RCC 7860 (cell line): ENCODE measurements around the gene AKAIN1.
A peak's percentile ranks its signal among the peaks of the same experiment; 100 is the strongest.

Source experiments
- DNase-seq: peaks from one replicate; pipeline ENCODE4 v3.0.0-alpha.2; 2015; ENCODE audit warnings: low spot score
- FAIRE-seq: peaks from 2 replicates; lab custom pipeline; 2012; peaks lifted over from hg19 to GRCh38; lab: Jason Lieb, UNC

AKAIN1 gene

GRCh38 chr18:5197032-5197434 is at the start of gene AKAIN1:
TSS of gene AKAIN1 (minus strand) at chr18:5197257. CDS start at chr18:5197053, 204 bp downstream.
- no peak for DNase-seq
- FAIRE-seq, result no peak

GRCh38 chr18:5244941-5245340 is 47.9 kb upstream of the AKAIN1 start:
- FAIRE-seq (no peak), DNase-seq (no peak)

- FAIRE-seq, result no peak
- DNase-seq, result no peak
Measured at GRCh38 chr18:5239447-5239846, 42.4 kb upstream of the AKAIN1 start.

- DNase-seq, result no peak
- no peak for FAIRE-seq
Measured at GRCh38 chr18:5238371-5238976, 41.4 kb upstream of the AKAIN1 start.

- peak; percentile 64 for DNase-seq
- FAIRE-seq, result no peak
Measured at GRCh38 chr18:5237723-5238370, 40.8 kb upstream of the AKAIN1 start.

- FAIRE-seq (no peak), DNase-seq (no peak)
Measured at GRCh38 chr18:5237083-5237722, 40.1 kb upstream of the AKAIN1 start.

- FAIRE-seq, result no peak
- no peak for DNase-seq
Measured at GRCh38 chr18:5214583-5215351, 17.7 kb upstream of the AKAIN1 start.

GRCh38 chr18:5207471-5208150 is 10.6 kb upstream of the AKAIN1 start:
- DNase-seq (no peak), FAIRE-seq (no peak)

GRCh38 chr18:5198311-5198710 is 1.3 kb upstream of the AKAIN1 start:
- DNase-seq (no peak), FAIRE-seq (no peak)

- DNase-seq (no peak), FAIRE-seq (no peak)
Measured at GRCh38 chr18:5197461-5197860, 404 bp upstream of the AKAIN1 start.

GRCh38 chr18:5196253-5197031 is 615 bp downstream of the AKAIN1 start:
- no peak for DNase-seq
- FAIRE-seq, result no peak

- FAIRE-seq, result no peak
Measured at GRCh38 chr18:5195656-5196055, 1.4 kb downstream of the AKAIN1 start.

GRCh38 chr18:5180254-5180653 is 16.8 kb downstream of the AKAIN1 start:
- DNase-seq (no peak), FAIRE-seq (no peak)

More at GRCh38 chr18:5195656-5196055, 1.4 kb downstream of the AKAIN1 start:
- DNase-seq, result no peak

GRCh38 chr18:5178519-5178918 is 18.5 kb downstream of the AKAIN1 start:
- DNase-seq (no peak), FAIRE-seq (no peak)

GRCh38 chr18:5175378-5175777 is 21.7 kb downstream of the AKAIN1 start:
- FAIRE-seq (no peak), DNase-seq (no peak)

GRCh38 chr18:5173646-5174045 is 23.4 kb downstream of the AKAIN1 start:
- DNase-seq, result no peak
- FAIRE-seq, result no peak

GRCh38 chr18:5173236-5173635 is 23.8 kb downstream of the AKAIN1 start:
- FAIRE-seq (no peak), DNase-seq (no peak)

- no peak for FAIRE-seq
- no peak for DNase-seq
Measured at GRCh38 chr18:5167831-5168230, 29.2 kb downstream of the AKAIN1 start.

- no peak for DNase-seq
- FAIRE-seq, result no peak
Measured at GRCh38 chr18:5166606-5167280, 30.3 kb downstream of the AKAIN1 start.

GRCh38 chr18:5164903-5165302 is 32.2 kb downstream of the AKAIN1 start:
- FAIRE-seq (no peak), DNase-seq (no peak)
